GM19452 (cell line): ENCODE results near the gene ADAMTS1.

Experiments
- ATAC-seq: cut with Tn5 transposase; IDR thresholded peaks from one replicate; pipeline ENCODE4 v1.9.1; 2021; ENCODE audit not compliant: unreplicated experiment

Gene ADAMTS1

DNA sequence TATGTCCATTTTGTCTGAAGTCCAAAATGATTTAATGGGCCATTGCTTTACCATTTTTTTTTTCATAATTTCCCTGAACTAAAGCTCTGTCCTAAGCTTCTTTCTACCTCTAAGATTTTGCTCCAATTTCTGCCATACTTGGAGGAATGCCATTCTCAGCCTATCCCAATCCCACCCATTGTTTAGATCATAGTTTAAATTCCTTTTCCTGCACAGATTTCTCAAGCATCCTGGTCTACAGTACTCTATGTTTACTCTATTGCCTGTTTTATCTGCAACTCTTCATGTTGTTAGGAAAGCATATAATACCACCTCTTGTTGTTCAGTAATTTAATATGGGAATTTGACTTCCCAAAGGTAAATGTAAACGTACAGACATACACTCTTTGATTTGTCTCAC lies 30.8 kb downstream of the ADAMTS1 start:
- ATAC-seq = no peak

DNA sequence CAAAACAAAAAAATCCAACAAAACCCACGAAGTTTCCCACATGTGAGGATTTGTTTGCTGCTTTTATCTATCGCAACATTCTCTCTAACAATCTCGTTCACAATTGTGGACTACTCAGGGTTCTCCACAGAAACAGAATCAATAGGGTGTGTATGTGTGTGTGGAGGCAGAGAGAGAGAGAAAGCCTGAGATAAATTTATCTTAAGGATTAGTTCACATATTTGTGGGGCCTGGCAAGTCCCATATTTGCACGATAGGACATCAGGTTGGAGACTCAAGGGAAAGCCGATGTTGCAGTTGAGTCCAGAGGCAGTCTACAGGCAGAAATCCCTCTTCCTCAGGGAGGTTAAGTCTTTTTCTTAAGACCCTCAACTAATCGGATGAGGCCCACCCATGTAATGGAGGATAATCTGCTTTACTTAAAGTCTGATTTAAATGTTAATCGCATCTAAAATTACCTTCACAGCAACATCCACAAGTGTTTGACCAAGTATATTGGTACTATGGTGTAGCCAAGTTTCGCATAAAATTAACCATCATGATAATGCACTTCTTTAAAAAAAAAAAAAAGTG lies 31.7 kb downstream of the ADAMTS1 start:
- no peak for ATAC-seq

DNA sequence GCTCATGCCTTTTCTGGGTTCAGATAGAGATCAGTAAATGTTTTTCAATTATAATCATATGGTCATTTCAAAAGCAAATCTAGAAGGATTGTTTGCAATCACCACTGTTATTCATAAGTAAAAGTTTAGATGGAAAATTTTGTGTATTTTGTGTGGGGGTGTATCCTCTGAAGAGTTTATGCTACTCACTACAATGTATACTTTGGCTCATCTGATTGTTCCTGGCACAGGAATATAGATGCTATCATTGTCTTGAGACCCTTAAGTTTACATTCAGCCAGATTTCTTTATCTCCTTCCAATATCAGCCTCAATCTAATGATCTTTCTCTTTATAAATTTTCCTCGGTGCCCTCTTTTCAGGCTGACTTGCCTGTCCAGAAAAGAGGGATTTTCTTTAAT lies 33.0 kb downstream of the ADAMTS1 start:
- ATAC-seq = no peak

DNA sequence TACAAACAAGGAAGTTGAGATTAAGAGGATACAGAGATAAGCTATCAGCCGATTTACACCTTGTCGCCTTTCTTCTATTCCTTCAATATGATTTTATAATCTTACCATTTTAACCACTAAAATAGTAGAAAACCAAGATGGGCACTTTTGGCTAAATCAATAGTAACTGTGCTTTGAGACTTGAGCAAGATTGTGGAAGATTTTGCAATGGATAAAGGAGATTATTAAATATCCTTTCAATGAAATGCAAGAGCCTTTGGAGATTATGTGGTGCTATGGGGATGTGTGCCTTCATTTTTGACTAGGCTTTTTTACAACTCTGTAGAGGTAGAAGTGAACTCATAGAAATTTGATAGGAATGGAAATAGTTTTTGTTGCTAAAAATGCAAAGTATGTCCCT lies 33.7 kb downstream of the ADAMTS1 start:
- no peak for ATAC-seq

DNA sequence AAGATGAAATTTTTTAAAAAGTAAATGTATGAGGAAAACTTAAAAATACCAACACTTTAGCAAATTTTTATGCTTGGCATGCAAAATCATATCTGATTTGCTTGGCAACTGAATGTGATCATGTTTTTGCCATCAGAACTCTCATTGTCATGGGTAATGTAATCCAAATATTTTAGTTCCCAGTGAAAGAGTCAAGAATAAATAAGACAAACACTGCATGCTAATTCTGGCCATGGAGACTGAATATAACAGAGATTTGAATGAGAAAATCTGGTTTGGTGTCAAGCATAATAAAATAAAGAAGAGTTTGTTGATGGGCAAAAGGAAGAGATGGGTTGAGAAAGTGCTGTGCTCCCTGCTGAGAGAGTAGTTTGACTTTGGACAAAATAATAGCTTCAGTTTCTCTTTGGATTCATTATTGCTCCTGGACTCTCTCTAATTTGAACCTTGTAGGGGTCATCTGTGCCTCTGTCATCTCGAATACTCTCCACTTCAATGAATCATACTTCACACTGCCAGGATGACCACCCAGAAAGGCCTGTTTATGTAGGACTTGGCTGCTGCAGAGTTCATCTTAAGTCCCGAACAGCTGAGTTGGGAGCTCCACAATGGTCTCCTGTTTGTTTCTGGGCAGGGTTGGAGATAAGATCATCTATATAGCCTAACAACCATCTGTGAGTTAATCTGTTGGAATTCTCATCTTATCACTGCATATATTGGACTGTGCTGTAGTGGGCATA lies 34.4 kb downstream of the ADAMTS1 start:
- ATAC-seq = no peak

DNA sequence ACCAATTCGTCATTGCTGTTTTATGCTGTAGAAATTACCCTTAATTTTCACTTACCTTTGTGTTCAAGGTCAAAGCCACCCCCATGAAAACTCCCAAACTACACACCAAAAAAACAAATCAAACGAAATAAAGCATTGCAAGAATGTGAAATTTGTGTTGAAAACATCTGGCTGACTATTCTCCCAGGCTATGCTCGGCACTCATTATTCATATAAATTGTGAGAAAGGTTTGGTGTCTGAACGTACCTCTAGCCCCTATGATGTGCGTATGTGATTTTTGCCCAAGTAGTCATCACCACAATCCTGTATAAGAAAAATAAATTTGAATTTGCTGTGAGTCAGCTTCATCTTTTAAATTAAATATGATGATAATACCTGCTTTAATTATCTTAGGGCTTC lies 34.9 kb downstream of the ADAMTS1 start:
- ATAC-seq = no peak

DNA sequence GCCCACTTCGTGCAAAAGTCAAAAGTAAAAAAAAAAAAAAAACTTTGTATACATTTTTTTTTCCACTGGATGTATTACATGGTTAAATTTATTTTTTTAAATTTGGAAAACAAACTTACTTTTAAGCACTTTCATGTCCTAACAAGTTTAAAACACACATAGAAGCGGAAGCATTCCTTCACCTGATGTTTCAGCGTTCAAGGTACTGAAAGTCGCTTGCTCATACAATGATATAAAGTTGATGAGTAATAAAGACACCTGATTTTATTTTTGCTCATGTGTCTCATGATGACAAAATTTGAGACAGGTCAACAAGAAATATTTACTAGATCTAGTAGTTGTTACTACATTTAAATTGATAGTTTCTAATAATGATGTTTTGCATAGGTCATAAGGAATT lies 35.5 kb downstream of the ADAMTS1 start:
- no peak for ATAC-seq

DNA sequence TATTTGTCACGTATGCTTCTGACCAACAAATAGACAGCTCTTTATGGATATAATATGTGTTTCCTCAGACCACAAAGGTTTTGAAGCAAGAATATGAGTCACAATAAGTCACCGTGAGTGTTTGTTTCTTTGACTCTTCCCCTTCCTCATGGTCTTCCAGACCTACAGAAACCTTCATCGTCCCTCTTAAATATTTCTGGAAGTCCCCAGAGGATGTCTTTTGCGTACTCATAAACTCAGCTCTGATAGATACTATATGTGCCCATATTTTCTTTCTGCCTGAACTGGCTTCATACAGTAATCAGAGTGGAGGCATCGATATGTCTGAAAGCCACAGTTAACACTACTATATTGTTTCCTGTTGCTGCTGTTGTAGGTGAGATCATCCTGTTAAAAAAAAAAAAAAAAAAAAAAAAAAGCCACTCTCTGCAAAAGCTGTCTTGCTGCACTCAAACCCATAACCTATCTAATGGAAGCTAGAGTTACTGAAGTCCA lies 38.4 kb downstream of the ADAMTS1 start:
- ATAC-seq = no peak

DNA sequence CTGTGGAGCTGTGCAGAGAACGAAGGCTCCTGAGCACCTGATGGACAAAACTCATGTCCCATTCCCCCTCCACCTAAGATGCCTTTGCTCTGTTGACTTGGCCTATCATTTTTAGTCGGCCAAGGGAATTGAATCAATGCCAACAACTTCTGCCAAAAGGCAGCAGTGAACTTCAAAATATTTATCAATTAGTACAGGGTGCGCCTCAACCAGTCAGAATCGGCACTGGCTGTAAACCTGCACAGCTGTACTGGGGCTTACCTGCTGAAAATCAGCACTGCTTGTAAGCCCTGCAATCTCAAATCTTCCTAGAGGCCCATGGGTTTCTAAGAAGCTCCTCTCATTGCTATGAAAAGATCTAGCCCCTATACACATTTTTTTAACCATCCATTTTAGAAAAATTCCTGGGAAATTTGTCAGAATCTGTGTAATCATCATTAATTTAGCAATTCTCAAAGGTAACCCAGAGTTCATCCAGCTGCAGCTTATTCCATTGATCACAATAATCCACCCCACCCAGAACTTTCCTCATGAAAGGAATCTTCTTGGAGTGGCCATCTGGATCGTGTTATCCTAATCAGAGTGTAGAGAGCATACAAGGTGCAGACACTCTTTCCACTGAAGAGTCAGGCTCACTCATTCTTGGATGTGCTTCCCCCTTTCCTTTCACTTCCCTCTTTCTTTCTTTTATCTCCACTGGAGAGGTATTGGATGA lies 40.2 kb downstream of the ADAMTS1 start:
- no peak for ATAC-seq

DNA sequence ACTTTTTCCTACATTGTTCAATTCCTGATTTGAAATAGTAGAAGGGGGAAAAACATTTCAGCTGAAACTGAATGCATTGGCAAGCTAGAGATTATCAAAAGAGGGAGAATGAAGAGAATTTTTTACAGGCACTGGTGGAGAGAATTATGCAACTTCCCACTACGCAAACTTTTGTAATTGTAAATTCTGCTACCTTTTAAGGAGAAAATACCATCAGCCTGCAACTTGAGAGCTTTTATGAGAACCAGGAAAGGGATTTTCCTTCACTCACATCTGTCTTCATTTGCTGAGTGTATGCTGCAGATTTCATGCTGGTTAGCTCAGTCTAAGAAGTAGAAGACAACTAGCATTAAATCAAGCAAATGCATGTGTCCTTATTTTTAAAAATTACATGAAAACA lies 43.7 kb downstream of the ADAMTS1 start:
- no peak for ATAC-seq

DNA sequence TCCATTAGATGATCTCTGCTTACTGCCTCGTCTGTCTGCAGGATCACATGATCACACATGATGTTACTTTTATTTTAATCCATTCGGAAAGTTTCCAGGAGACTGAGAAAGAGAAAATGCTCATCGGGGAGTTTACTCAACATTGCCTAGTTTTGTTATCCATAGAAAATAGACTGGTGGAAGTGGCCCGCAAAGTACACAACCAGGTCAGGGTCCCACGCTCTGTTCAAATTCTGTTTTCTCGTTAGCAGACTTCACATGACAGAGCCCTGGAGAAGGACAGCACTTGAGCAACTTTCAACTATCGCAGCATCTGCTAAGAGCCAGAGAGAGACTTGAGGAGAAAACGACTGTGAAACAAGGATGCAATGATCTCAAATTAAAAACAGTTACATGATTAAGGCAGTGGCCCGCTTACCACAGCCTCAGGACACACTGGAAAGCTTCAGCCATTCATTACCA lies 44.2 kb downstream of the ADAMTS1 start:
- no peak for ATAC-seq

DNA sequence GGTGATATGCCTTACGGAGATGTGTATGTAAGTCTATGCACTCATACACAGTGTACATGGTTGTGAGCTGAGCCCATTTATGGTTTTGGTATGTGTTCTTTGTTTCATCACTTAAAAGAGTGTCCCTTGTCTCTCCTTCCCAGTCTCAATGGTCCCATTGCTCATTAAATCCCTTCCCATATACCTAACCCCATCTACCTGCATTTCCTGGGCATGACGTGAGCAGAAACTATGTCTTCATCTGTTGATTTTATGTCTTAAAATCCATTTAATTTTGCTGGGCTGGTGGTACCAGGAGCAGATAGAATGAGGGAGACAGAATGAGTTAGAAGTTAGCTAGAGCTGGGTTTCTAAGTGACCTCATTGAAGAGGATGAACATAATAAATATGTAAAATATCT lies 44.8 kb downstream of the ADAMTS1 start:
- ATAC-seq = no peak

DNA sequence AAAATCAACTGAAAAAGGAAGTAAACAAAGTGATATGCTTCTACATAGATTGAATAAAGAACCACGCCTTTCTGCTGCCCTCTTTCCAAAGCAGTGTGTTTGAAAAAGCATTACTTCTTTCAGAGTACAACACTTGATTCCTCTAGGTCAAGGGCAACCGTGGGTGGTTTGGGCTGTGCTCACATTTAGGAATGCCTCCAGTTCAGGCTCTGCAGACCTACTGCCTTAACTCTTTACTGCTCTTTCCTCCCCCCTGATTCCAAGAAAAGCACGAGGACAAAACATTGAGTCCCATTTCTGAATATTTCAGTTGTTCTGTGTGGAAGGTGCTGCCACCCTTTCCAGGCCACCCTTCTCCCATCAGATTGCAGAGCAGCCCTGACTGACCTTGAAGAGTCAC lies 45.2 kb downstream of the ADAMTS1 start:
- ATAC-seq = no peak

DNA sequence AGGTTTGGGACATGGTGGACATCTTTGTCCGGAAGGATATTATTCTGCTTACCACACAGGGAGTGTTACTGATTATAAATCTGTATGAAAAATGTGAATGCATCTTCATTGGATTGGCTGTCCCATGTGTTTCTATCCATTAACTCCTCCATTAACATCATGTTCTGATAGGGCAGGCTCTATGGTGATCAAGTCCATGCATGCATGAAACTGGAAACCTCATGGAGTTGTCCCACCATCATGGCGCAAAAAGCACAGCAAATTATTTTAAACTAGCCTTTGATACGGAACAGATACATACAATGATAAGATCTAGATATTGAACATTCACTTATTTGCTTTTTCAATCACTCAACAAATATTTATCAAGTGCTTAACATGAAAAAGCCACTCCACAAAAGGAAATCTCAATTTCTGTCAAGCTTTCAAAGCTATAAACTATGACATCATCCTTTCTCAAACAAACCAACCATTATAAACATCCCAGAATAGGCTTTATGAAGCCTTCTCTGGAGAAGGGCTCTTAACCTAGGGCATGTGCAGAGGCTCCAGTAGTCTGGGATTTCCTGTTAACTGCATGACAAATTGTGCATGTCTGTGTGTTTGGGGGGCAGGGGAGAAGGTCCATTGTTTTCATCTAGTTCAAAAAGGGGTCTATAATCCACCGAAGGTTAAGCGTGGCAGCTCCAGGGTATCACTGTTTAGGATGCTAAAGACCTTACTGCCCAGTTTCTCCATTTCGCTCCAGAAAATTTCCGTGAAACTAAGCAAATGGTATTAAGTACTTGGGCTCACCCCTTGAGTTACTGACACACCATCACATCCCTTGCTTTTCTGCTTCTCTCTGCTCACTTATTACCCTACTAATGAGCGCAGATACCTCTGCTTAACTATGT lies 46.1 kb downstream of the ADAMTS1 start:
- ATAC-seq = no peak

DNA sequence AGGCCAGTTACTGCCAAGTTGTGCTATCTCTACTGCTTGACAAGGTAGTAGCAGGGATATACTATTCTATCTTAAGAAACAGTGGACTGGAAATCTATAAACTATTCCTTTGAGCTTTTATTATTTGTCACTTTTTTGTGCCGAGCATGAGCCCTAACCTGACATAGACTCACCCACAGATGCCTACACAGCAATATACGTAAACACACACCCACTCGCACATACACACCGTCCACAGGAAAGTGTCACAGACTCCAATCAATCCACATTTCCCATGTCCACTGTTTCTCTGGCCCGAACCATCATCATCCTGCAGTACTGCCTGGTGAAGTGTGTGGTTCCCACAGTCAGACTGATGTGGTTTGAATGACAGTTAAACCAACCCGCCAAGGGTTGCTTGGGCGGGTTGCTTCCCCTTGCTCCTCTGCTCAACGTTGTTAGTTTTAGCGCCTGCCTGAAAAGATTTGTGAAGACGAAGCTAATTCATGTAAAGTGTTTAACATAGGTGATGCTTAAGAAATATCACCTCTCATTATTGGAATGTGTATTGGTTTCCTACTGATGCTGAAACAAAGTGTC lies 47.2 kb downstream of the ADAMTS1 start:
- ATAC-seq = no peak

DNA sequence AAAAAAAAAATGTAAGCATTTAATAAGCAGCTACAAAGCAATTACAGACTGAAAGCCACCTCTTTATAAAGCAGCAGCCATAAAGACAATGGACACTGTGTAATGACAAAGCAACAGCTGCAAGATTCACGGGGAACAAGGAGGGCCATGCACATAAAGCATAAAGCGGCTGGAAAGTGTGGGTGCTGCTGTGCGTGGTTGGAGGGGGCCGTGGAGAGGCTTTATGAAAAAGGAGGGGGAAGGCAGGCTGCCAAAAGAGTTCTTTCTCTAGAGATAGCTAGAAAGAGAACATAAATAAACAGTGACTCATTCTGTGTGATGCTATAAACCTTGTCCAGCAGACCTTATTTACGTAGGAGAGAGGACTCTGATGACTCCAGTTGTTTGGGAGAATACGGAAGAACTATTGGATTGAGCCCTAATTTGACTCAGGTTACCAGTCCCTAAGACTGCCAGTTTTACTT lies 49.3 kb downstream of the ADAMTS1 start:
- no peak for ATAC-seq

DNA sequence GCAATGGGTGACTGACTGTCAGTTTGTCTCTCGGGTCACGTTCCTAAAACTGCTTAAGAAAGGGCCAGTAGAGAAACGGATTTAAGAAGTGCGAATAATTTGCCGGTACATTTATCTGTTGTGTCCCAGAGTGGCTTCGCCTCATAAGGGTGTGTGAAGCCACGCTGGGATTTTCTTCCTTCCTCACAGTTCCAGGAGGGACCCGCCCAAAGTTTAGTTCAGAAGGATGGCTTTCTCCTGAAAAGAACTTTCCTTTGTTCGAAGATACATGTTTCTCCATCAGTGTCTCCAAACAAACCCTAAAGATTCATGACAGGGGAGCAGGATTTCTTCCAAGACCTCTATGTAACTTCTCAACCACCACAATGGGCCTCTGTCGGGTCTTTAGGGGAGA lies 49.8 kb downstream of the ADAMTS1 start:
- ATAC-seq = no peak

DNA sequence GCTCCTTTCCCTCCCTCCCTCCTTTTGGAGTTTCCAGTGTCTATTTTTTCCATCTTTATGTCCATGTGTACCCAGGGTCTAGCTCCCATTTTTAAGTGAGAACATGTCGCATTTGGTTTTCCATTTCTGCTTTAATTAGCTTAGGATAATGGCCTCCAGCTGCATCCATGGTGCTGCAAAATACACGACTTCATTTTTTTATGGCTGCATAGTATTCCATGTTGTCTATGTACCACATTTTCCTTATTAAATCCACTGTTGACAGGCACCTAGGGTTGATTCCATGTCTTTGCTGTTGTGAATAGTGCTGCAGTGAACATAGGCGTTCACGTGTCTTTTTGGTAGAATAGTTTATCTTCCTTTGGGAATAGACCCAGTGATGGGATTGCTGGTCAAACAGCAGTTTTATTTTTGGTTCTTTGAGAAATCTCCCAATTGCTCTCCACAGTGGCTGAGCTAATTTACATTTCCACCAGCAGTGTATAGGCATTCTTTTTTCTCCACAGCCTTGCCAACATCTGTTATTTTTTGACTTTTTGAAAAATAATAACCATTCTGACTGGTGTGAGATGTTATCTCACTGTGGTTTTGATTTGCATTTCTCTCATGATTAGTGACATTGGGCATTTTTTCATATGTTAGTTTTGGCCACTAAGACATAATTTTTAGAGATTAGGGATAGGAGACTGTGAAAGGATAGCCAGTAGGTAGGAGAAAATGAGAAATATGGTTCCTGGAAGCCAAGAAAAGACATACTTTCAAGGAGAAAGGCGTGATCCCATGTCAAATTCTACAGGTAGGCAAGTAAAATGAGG lies 50.4 kb downstream of the ADAMTS1 start:
- ATAC-seq = no peak

DNA sequence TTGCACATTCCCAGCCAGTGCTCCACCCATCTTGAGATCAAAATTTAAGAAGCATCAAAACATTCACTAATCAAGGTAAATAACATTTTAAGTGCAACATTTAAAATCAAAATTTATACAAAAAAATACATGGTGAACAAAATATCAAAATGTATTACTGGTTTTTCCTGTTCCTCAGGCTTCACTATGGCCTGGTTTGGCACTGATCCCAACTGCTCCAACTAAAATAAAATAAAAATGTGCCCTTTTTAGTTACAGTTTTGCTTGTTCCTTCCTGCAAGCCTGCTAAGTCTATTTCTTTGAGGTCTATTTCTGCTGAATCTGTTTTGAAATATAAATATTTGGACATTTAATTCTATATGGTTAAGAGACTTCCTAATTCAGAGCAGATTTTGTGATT lies 54.9 kb downstream of the ADAMTS1 start:
- no peak for ATAC-seq

DNA sequence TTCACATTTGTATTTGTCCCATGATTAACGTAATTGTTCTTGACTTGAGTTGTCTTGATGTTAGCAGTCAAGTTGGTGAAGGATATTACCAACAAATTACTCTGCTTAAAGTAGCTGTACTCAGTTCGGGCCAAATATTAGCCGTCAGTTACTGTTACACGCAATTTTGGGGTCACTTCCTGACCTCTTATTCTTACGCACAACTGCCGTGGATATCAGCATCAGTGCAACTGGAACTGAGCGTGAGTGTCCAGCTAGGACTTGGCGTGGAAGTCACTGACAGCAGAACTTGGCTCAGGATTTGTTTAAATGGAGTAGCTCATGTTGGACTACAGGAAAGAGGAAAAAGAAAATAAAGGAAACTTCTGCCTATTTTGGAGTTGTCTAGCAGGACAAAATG lies 56.4 kb downstream of the ADAMTS1 start:
- no peak for ATAC-seq
